ENCODE data around the gene UBE2D2.

GRCh38 chr5:139647506-139648204 lies 86.5 kb downstream of the UBE2D2 start:
- TF ChIP-seq EZH2 (IDR thresholded peaks at IDR 0.05), result no peak
- TF ChIP-seq POLR2AphosphoS5 (IDR thresholded peaks at IDR 0.05; ENCODE audit: borderline replicate concordance, low read depth, low read length), result no peak
- TF ChIP-seq FOXP2 (optimal IDR thresholded peaks at IDR 0.05; ENCODE audit: control extremely low read depth, extremely low read length, insufficient read depth), result no peak

Measured in SK-N-MC (cell line).